Spleen (tissue), 7 donors: ENCODE data around the gene ZNF277.

Experiments
- POLR2A ChIP-seq, 3 donors: fragments of 450-650 bp; IDR thresholded peaks; one replicate each; pipeline ENCODE4 v1.5.1; 2017; ENCODE audit warnings: antibody characterized with exemption in 3 of 3, mild to moderate bottlenecking in 1 of 3
- TF ChIP-seq, protein P1 (sequence below), 11 experiments: fragments of 200-600 bp in 7 of 11; fragments of 450-650 bp in 4 of 11; sonication (generic) in 4 of 11; IDR thresholded peaks in 8 of 11; conservative IDR thresholded peaks in 3 of 11; 1 replicate in 7 of 11; 2 replicates in 4 of 11; pipeline versions ENCODE4 v1.4.0 to v1.8.0; 2016 to 2021; ENCODE audit warnings: antibody characterized with exemption in 11 of 11, inconsistent platforms in 4 of 11, mild to moderate bottlenecking in 1 of 11
- donor health status: DM: no; HTN: no; CAD: no; lungs with moderate emphysema.
- donor health status: DM: no; HTN: no; CAD: no.
- donor health status: DM: no; HTN: no; CAD: no.

DNA sequence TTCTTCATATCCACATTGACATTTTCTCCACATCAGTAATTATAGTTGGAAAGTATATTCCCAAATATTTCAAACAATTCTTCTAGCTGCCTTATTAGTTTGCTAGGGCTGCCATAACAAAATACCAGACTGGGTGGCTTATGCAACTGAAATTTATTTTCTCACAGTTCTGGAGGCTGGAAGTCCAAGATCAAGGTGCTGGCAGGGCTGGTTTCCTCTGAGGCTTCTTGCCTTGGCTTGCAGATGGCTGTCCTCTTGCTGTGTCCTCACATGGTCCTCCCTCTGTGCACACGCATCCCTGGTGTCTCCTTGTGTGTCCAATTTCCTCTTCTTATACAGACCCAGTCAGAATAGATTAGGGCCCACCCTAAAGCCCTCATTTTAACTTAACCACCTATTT, 34.8 kb upstream of the ZNF277 start:
- TF ChIP-seq POLR2A (IDR thresholded peaks at IDR 0.05), result no peak
- TF ChIP-seq, protein P1, sequence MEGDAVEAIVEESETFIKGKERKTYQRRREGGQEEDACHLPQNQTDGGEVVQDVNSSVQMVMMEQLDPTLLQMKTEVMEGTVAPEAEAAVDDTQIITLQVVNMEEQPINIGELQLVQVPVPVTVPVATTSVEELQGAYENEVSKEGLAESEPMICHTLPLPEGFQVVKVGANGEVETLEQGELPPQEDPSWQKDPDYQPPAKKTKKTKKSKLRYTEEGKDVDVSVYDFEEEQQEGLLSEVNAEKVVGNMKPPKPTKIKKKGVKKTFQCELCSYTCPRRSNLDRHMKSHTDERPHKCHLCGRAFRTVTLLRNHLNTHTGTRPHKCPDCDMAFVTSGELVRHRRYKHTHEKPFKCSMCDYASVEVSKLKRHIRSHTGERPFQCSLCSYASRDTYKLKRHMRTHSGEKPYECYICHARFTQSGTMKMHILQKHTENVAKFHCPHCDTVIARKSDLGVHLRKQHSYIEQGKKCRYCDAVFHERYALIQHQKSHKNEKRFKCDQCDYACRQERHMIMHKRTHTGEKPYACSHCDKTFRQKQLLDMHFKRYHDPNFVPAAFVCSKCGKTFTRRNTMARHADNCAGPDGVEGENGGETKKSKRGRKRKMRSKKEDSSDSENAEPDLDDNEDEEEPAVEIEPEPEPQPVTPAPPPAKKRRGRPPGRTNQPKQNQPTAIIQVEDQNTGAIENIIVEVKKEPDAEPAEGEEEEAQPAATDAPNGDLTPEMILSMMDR (IDR thresholded peaks at IDR 0.05 in 8 of 11, conservative IDR thresholded peaks at IDR 0.05 in 3 of 11), result no peak
